Activated T-cell treated with anti-CD3 and anti-CD28 coated beads for 4 hours (primary cell): ENCODE measurements around the gene ARHGEF33.

Source experiments
- DNase-seq: peaks from one replicate; pipeline ENCODE4 v3.0.0-alpha.2; 2020

The ARHGEF33 gene

DNA sequence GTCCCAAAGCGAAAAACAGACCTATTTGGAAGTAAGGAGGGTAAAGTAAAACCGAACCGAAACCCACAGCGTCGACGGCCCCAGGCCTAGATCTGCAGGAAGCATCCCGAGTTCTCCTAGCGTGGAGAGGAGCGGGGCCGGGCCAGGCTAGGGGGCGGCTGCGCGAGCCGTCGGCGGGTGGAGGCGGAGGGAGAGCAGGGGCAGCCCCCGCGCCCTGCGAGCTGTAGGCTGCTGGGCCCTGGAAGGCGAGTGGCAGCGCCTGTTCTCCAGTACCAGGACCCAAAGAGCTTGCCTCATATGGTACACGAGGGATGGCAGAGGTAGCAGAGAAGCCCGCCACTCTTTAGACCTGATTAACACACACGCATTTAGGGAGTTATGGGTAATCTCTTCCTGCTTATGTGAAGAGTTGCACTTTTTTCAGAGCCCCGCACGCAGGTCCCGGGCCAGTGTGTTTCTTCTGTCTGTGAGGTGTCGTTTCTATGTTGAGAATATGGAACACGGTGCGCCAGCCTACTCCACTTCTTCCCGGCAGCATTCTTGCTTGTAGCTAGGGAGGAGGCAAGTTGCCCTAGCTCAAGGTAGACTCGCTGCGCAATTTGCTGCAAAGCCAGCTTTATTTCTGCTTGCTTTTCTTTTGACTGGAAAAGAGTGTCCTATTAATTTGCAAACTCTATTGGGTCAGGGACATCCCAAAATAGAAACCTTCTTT, 71.1 kb downstream of the ARHGEF33 start:
- DNase-seq, result no peak

DNA sequence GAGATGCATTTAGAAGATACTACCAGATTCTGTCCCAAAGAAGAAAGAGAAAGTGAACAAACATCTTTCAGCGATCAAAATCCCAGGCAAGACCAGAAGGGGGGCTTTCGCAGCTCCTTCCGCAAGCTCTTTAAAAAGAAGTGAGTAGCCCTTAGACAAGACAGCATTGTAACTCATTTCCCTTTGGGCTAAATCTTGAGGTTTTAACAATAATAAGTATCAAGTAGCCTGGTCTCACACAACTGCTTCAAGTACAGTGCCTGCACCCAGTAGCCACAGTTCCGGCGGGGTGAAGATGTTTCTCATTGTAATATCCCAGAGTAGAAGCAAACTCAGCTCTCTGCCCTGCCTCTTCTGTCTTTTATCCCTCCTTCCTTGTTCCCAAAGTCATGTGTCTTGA, 76.3 kb downstream of the ARHGEF33 start:
- DNase-seq, result no peak

DNA sequence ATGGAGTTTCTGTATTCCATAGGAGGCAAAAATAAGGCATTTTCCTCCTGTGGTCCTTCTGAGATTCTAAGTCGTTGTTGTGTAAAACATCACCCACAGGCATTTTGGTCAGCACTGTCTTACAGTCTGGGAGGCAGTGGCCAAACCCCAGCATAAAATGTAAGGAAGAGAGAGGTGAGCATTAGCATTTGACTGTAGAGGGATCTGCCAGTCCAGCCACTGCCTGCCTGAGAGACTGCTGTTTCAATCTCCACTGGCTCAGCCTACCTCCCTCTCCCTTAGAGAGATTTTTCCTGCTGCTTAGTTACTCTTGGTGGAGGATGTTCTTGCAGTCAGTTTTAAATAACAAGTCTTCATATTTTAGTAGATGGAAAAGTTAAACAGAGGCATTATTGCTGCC, 77.0 kb downstream of the ARHGEF33 start:
- no peak for DNase-seq

GRCh38 chr2:38968021-38968420, 78.3 kb downstream of the ARHGEF33 start:
- DNase-seq, result no peak

DNA sequence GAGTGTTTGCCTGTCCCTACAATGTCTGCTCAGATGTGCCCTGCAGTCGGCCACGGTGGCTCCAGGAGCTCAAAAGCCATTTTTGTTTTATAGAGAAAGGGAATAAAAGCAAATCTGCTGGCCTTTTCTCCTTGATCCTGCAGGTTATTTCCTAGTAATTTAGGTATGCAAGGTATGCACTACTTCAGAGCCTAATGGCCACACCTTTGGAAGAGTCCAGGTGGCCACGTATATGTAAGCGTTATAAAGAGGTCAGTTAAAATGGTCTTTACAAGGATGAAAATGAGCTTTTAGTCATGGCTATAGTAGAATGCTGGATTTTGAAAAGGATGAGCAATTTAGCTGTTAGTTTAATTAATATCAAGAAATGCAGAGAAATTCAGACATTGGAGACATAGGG, 81.7 kb downstream of the ARHGEF33 start:
- no peak for DNase-seq

DNA sequence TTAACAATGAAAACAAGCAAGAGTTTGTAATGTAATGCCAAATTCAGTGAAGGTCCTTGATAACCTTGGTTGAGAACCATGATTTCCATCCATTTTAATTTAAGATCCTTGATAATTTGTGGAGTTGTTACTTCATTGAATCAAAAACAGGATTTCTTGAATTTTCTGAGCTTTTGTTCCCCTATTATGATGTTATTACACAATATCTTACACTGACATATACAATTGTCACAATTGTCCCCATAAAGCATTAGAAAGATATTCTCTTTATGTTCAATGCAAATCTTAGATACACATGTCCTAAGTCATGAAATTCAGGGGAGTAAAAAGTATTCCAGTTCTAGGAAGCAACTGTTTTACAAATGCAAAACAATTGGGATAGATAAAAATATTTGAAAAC, 83.6 kb downstream of the ARHGEF33 start:
- DNase-seq, result no peak

DNA sequence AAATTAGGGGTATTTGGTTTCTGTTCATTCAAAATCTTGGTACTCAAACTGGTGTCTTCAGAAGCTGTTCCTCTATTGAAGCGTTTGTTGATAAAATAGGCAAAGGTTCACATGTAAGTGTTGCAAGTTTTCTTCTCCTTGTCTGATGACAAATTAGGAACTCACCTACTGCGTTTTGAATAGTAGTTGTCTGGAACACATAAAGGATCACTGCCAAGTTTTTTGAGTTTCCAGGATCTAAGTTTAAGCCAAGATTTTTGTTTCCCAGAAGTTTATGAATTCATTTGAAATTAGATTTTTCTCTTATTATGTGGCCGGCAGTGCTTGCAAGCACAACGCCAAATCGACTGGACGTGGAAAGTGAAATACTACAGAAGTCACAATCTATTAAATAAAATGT, 85.4 kb downstream of the ARHGEF33 start:
- DNase-seq, result no peak

- DNase-seq, result no peak
These were observed 87.4 kb downstream of the ARHGEF33 start for GRCh38 chr2:38977047-38977446.

DNA sequence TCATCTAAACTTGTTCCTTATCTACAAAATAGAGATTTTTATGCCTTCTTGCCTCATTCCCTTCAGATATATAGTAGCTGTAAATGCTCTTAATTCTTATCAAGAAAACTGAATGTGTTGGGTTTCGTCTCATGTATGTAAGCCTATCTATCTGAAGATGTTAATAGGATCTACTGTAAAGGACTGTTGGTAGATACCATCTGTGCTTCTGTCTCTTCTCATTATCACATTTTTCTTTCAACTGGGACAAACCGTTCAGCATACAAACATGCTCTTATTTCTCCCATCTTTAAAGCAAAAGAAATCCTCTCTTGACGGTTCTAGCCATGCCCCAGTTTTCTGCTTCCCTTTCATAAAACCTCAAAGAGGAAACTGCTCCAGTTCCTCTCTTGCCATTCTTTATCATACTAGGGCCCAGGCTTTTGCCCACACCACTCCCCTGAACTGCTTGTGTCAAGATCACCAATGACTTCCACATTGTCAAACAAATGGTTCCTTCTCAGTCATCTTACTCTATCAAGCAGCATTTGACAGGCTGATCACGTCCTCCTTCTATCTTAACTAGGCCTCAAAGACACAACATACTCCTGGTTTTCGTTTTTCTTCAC, 88.7 kb downstream of the ARHGEF33 start:
- no peak for DNase-seq

GRCh38 chr2:38978908-38979307, 89.2 kb downstream of the ARHGEF33 start:
- no peak for DNase-seq

DNA sequence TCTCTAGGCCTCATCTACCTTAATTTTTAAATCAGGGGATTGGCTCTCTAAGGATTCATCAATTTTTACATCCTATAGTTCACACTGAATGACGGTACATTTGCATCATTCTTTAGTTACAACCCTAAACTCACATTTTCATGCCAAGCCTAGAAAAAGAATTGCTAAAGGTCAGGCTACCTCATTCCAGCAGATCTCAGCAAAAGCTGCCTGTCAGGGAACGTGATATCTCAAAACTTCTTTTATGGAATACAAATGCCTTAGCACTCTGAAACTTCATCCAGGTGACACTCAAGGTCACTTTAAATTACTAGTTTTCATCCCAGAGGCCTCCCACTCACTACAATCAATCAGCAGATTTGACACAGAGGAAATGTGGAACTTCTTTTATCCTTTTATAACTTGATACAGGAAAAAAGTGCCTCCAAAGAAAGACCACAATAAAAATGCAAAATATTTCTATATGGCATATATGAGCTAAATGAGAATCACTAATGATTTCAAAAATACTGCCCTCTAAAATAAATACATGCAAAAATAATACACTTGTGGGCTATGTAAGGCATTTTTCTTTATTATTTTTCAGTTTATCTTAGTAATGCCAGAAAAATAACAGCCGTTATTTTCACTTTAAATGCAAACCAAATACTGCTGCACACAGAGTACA, 91.5 kb downstream of the ARHGEF33 start:
- DNase-seq, result no peak

GRCh38 chr2:38981670-38982357, 92.1 kb downstream of the ARHGEF33 start:
- DNase-seq, result no peak

DNA sequence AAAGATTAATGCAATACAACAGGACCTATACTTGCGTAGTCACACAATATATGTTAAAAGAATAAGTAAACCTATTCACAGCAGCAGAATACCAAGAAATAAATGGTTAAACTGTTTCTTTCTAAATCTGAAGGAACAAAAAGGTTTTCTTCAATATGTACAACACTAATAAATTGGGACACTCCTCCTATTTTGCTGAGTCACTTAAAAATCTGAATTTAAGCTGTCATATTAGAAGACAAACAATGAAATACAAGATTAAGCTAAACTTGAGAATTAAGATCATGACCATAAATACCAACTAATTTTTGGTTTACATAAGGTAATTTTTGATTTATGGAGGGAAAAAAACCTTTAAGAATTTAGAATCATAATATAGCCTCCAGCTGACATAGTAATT, 92.8 kb downstream of the ARHGEF33 start:
- no peak for DNase-seq

- no peak for DNase-seq
These were observed 99.0 kb downstream of the ARHGEF33 start for GRCh38 chr2:38988716-38989115.

DNA sequence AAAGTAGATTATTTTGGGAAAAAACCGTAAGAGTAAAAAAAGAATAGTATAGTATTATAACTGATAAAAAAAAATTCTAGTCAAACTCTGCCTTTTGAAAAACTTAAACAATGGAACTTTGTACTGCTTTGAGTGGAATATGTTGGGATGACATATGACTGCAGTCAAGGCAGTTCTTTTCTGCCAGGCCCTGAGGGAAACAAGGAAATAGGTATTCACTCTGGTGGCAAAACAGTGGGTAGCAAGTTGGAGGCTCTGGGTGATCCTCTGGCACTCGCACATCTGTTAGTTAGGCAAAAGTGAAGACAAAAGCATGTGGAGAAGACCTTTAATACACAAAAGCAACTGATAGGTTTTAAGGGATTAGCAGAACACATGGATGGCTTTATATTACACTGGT, 102.2 kb downstream of the ARHGEF33 start:
- DNase-seq, result no peak

DNA sequence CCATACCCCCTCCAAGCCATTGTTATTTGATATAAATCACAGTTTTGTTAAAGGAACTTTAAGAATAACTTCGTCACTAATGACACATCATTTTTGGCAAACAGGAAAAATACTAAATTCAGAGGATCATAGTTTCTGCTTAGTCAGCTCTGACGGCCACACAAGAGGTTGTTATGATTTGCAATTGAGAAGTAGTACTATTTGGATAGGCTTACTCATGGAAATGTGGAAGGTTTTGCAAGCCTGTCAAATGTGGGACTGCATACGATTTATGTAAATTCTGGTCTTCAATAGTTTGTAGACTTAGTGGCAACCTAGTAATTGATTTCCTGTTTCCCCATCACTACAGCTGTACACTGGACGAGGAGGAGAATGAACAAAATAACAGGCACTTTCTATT, 108.1 kb downstream of the ARHGEF33 start:
- DNase-seq, result no peak

DNA sequence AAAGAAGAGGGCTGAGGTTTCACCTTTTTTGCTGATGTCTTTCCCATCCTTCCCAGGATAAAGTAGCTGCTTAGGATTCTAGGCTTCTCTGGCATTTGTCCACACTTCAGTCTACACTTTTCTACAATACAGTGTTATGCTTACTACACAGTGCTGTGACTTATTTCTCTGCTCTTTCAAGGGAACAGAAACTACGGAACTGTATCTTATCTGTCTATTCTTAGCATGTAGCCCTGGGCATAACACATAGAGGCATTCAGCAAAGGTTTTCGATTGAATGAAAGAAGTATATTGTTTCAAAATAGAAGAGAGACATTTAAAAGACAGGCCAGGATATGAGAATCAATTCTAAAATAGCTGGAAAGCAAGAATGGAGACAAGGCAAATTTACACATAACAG, 110.9 kb downstream of the ARHGEF33 start:
- DNase-seq, result no peak

GRCh38 chr2:39007875-39008504, 118.3 kb downstream of the ARHGEF33 start:
- DNase-seq, result no peak

- DNase-seq, result no peak
These were observed 119.0 kb downstream of the ARHGEF33 start for GRCh38 chr2:39008665-39009064.

GRCh38 chr2:39013871-39014270, 124.2 kb downstream of the ARHGEF33 start:
- DNase-seq, result no peak

GRCh38 chr2:39015424-39015823, 125.7 kb downstream of the ARHGEF33 start:
- no peak for DNase-seq

DNA sequence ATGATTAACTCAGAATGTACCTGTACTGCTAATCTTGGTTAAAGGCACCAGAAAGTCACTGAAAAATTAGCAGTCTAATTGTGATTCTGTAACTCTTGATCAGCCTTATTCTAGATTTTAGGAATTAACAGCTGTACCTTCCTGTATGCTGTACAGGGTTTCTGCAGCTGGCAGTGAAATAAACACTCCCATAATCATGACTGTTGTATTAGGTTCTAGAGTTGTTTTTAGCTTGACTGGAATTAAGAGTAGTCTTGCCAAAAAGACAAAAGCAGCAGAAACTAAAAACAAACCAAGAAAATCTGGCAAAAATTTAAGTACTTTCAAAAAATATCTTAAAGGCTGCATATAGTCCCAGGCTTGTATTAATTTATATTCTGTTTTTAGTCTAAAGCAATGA, 127.7 kb downstream of the ARHGEF33 start:
- DNase-seq, result no peak

GRCh38 chr2:39018638-39019037, 129.0 kb downstream of the ARHGEF33 start:
- no peak for DNase-seq
